OCI-LY3 (cell line): ENCODE results near the gene ADAMTS14.
"Not testable (repeated sequence)": the region's sequence is repeated elsewhere in the genome, so short reads cannot be mapped to it uniquely, and the experiment has no call there.

ENCODE experiments used
- EZH2phosphoT487 ChIP-seq: fragments of 200-600 bp; shearing (Covaris generic); IDR thresholded peaks from 2 replicates; pipeline ENCODE4 v1.6.1; 2018; ENCODE audit warnings: antibody characterized with exemption, mixed run types, low read depth
- TF ChIP-seq, protein P1 (sequence below): fragments of 200-600, 300-600 bp; sonication (generic); IDR thresholded peaks from 2 replicates; pipeline ENCODE4 v1.5.1; 2014; ENCODE audit warnings: antibody characterized with exemption, low read length, low read depth

DNA sequence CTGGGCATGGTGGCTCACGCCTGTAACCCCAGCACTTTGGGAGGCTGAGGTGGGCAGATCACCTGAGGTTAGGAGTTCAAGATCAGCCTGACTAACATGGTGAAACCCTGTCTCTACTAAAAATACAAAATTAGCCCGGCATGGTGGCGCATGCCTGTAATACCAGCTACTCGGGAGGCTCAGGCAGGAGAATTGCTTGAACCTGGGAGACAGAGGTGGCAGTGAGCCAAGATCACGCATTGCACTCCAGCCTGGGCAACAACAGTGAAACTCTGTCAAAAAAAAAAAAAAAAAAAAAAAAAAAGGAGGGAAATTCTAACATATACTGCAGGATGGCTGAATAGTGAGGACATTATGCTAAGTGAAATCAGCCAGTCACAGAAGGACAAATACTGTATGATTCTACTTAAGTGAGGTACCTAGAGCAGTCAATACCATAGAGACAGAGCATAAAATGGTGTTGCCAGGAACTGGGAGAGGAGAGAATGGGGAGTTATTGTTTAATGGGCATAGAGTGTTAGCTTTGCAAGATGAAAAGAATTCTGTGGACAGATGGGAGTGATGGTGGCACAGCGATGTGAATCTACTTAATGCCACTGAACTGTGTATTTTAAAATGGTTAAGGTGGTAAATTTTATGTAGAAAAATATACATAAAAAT, 95.8 kb downstream of the ADAMTS14 start:
- TF ChIP-seq, protein P1, sequence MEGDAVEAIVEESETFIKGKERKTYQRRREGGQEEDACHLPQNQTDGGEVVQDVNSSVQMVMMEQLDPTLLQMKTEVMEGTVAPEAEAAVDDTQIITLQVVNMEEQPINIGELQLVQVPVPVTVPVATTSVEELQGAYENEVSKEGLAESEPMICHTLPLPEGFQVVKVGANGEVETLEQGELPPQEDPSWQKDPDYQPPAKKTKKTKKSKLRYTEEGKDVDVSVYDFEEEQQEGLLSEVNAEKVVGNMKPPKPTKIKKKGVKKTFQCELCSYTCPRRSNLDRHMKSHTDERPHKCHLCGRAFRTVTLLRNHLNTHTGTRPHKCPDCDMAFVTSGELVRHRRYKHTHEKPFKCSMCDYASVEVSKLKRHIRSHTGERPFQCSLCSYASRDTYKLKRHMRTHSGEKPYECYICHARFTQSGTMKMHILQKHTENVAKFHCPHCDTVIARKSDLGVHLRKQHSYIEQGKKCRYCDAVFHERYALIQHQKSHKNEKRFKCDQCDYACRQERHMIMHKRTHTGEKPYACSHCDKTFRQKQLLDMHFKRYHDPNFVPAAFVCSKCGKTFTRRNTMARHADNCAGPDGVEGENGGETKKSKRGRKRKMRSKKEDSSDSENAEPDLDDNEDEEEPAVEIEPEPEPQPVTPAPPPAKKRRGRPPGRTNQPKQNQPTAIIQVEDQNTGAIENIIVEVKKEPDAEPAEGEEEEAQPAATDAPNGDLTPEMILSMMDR, result not testable (repeated sequence)
- not testable (repeated sequence) for TF ChIP-seq EZH2phosphoT487
